Measurements from ENCODE around the gene LY6G5C.

DNA sequence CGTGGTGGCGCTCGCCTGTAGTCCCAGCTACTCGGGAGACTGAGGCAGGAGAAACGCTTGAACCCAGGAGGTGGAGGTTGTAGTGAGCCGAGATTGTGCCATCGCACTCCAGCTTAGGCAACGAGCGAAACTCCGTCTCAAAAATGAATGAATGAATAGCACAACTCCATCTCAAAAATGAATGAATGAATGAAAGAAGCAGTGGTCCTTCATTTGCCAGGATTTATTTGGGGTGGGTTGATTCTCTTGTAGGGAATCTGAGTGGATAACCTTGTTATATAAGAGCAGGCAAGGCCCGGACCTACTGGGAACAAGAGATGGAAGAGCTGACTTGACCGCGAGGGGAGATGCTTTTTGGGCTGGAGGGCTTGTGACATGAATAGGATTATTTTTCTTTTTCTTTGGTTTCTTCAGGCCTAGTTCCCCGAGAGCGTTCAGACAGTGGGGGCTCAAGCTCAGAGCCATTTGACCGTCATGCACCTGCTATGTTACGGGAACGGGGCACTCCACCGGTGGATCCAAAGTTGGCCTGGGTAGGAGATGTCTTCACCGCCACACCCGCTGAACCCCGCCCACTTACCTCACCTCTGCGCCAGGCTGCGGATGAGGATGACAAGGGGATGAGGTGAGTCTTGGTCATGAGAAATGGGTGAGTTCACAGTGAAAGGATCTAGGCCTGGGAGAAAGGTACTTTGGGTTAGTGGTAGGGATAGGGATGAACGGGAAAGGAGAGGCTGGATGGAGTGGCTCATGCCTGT lies 50.5 kb downstream of the LY6G5C start:
- TF ChIP-seq, protein P1, sequence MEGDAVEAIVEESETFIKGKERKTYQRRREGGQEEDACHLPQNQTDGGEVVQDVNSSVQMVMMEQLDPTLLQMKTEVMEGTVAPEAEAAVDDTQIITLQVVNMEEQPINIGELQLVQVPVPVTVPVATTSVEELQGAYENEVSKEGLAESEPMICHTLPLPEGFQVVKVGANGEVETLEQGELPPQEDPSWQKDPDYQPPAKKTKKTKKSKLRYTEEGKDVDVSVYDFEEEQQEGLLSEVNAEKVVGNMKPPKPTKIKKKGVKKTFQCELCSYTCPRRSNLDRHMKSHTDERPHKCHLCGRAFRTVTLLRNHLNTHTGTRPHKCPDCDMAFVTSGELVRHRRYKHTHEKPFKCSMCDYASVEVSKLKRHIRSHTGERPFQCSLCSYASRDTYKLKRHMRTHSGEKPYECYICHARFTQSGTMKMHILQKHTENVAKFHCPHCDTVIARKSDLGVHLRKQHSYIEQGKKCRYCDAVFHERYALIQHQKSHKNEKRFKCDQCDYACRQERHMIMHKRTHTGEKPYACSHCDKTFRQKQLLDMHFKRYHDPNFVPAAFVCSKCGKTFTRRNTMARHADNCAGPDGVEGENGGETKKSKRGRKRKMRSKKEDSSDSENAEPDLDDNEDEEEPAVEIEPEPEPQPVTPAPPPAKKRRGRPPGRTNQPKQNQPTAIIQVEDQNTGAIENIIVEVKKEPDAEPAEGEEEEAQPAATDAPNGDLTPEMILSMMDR (IDR thresholded peaks at IDR 0.05; ENCODE audit: extremely low read depth in 1 of 2, insufficient read depth in 1 of 2, low read depth in 1 of 2, low read length in 2 of 2): no peak
- no peak for TF ChIP-seq POLR2A (IDR thresholded peaks at IDR 0.05; ENCODE audit: low read depth, low read length)
- no peak for TF ChIP-seq EZH2 (IDR thresholded peaks at IDR 0.05; ENCODE audit: borderline replicate concordance, low read depth, low read length, severe bottlenecking)
- no peak for TF ChIP-seq POLR2AphosphoS5 (IDR thresholded peaks at IDR 0.05; ENCODE audit: insufficient read depth, low read depth, low read length)
- TF ChIP-seq GATA2 (IDR thresholded peaks at IDR 0.05; ENCODE audit: insufficient read depth, insufficient read length, low read depth, low read length): no peak
- TF ChIP-seq FOS (IDR thresholded peaks at IDR 0.05; ENCODE audit: borderline replicate concordance, insufficient read depth, low read length): no peak
- TF ChIP-seq, protein P2, sequence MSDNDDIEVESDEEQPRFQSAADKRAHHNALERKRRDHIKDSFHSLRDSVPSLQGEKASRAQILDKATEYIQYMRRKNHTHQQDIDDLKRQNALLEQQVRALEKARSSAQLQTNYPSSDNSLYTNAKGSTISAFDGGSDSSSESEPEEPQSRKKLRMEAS (IDR thresholded peaks at IDR 0.05; ENCODE audit: insufficient read depth, insufficient read length): no peak

Data from endothelial cell of umbilical vein (primary cell).